PC-9 (cell line): ENCODE data around the gene LPCAT2. TPM values are rescaled to one million over a fixed set of nuclear protein-coding genes. Genes with fewer than 3 reads are reported as not detected.
"Not testable (repeated sequence)": the region's sequence is repeated elsewhere in the genome, so short reads cannot be mapped to it uniquely, and the experiment has no call there.

Source experiments
- BruUV-seq: library from RNA; stranded (reverse); fragments of 400-500 nt; replicated peaks from 2 replicates; lab custom pipeline; 2021; lab: Mats Ljungman, UMichigan
- CTCF ChIA-PET: fragments of 300-600 bp; sonication (Branson Sonifier 250); formaldehyde crosslinking; loops from one replicate; lab custom pipeline; 2022; ENCODE audit warnings: antibody characterized with exemption; lab: Charles Lee
- POLR2A ChIA-PET: fragments of 300-600 bp; sonication (Branson Sonifier 250); formaldehyde crosslinking; loops from one replicate; lab custom pipeline; 2022; ENCODE audit warnings: antibody characterized with exemption; ENCODE audit not compliant: unreplicated experiment; lab: Charles Lee
- DNase-seq, 2 experiments: peaks; one replicate each; pipeline versions ENCODE4 v3.0.0 to v3.0.0-alpha.2; 2015 to 2022; ENCODE audit warnings: mixed read lengths in 1 of 2
- H2AFZ ChIP-seq: fragments of 200-600 bp; sonication (generic); 2 replicates; pipeline ENCODE4 v1.8.1; 2017; ENCODE audit warnings: antibody characterized with exemption
- H3F3A ChIP-seq: fragments of 200-600 bp; sonication (generic); 2 replicates; pipeline ENCODE4 v1.8.1; 2017; ENCODE audit warnings: antibody characterized with exemption, mild to moderate bottlenecking, low read depth; ENCODE audit not compliant: insufficient read depth
- H3K27ac ChIP-seq: fragments of 200-600 bp; sonication (generic); 2 replicates; pipeline ENCODE4 v1.6.1; 2016; ENCODE audit warnings: mixed run types
- H3K27me3 ChIP-seq: fragments of 200-600 bp; sonication (generic); 2 replicates; pipeline ENCODE4 v1.6.1; 2016; ENCODE audit warnings: low read depth, mixed run types; ENCODE audit not compliant: insufficient read depth
- H3K36me3 ChIP-seq: fragments of 200-600 bp; sonication (generic); 2 replicates; pipeline ENCODE4 v1.6.1; 2016; ENCODE audit warnings: low read depth, mixed run types
- H3K4me1 ChIP-seq: fragments of 200-600 bp; sonication (generic); replicated peaks from 2 replicates; pipeline ENCODE4 v1.6.1; 2016; ENCODE audit warnings: mixed run types; ENCODE audit not compliant: insufficient read depth
- H3K4me2 ChIP-seq: fragments of 200-600 bp; sonication (generic); 2 replicates; pipeline ENCODE4 v1.6.1; 2017; ENCODE audit warnings: mixed run types
- H3K4me3 ChIP-seq: fragments of 200-600 bp; sonication (generic); 2 replicates; pipeline ENCODE4 v1.6.1; 2016; ENCODE audit warnings: mixed run types
- H3K79me2 ChIP-seq: fragments of 200-600 bp; sonication (generic); 2 replicates; pipeline ENCODE4 v1.6.1; 2017; ENCODE audit warnings: low read depth, mixed run types
- H3K9me2 ChIP-seq: fragments of 200-600 bp; sonication (generic); 2 replicates; pipeline ENCODE4 v1.8.1; 2017; ENCODE audit warnings: mild to moderate bottlenecking; ENCODE audit not compliant: insufficient read depth
- H3K9me3 ChIP-seq: fragments of 200-600 bp; sonication (generic); 2 replicates; pipeline ENCODE4 v1.8.1; 2016; ENCODE audit warnings: low read depth; ENCODE audit not compliant: insufficient read depth
- H4K20me1 ChIP-seq: fragments of 200-600 bp; sonication (generic); 2 replicates; pipeline ENCODE4 v1.8.1; 2017; ENCODE audit not compliant: insufficient read depth
- CTCF ChIP-seq: fragments of 200-600 bp; sonication (generic); conservative IDR thresholded peaks from 2 replicates; pipeline ENCODE4 v1.6.1; 2017; ENCODE audit warnings: mixed run types, antibody characterized with exemption, mild to moderate bottlenecking, moderate library complexity
- EZH2 ChIP-seq: fragments of 200-600 bp; sonication (generic); IDR thresholded peaks from 2 replicates; pipeline ENCODE4 v1.8.0; 2017; ENCODE audit warnings: antibody characterized with exemption, low read depth
- intact Hi-C: fragments of 100-400 bp; cut with micrococcal nuclease; formaldehyde crosslinking; loops from one replicate; pipeline ENCODE4 v1.10.0; 2022; ENCODE audit not compliant: unreplicated experiment
- total RNA-seq: library from RNA; stranded (reverse); gene quantifications from 2 replicates; pipeline ENCODE4 v1.2.3, GENCODE V29; 2021

The LPCAT2 gene
- total RNA-seq, 1 experiment from 2014 or later: 87.7 TPM

- H2AFZ ChIP-seq: no peak overlapping the region
- no peaks in the 10 kb centered on the region for H4K20me1 ChIP-seq
- no peaks in the 10 kb centered on the region for H3K4me1 ChIP-seq
- H3K79me2 ChIP-seq: no peaks in the 10 kb centered on the region
- TF ChIP-seq CTCF (no peak), EZH2 (no peak)
- H3F3A ChIP-seq: no peaks in the 10 kb centered on the region
- no peak overlapping the region for H3K4me2 ChIP-seq
- POLR2A ChIA-PET: no interaction called here
- H3K9me3 ChIP-seq: no peaks in the 10 kb centered on the region
- no peaks in the 10 kb centered on the region for H3K9me2 ChIP-seq
- CTCF ChIA-PET: no interaction called here
- H3K27me3 ChIP-seq: no peaks in the 10 kb centered on the region
- DNase-seq: no peak
- no peaks in the 10 kb centered on the region for H3K36me3 ChIP-seq
- intact Hi-C loops: no loop called here
- BruUV-seq: no TSS peak
- no peak overlapping the region for H3K27ac ChIP-seq
- H3K4me3 ChIP-seq: no peak overlapping the region
Measured at GRCh38 chr16:55605754-55606336, 97.0 kb downstream of the LPCAT2 start.

GRCh38 chr16:55613613-55614335 is 104.9 kb downstream of the LPCAT2 start:
- no peaks in the 10 kb centered on the region for H3K9me2 ChIP-seq
- no peaks in the 10 kb centered on the region for H3K36me3 ChIP-seq
- TF ChIP-seq CTCF: no peak
- no peak for TF ChIP-seq EZH2
- H4K20me1 ChIP-seq: no peaks in the 10 kb centered on the region
- no peak overlapping the region for H2AFZ ChIP-seq
- no peaks in the 10 kb centered on the region for H3F3A ChIP-seq
- H3K27ac ChIP-seq: no peak overlapping the region
- H3K4me3 ChIP-seq: no peak overlapping the region
- no peak for DNase-seq
- H3K79me2 ChIP-seq: no peaks in the 10 kb centered on the region
- H3K4me1 ChIP-seq: no peaks in the 10 kb centered on the region
- BruUV-seq: no TSS peak
- ChIA-PET CTCF (no interaction called here), POLR2A (no interaction called here)
- H3K27me3 ChIP-seq: no peaks in the 10 kb centered on the region
- no peak overlapping the region for H3K4me2 ChIP-seq
- no peaks in the 10 kb centered on the region for H3K9me3 ChIP-seq
- intact Hi-C loops: no loop called here

- Histone ChIP-seq H3K4me3 (no peak overlapping the region), H3K27me3 (no peaks in the 10 kb centered on the region), H3K9me3 (no peaks in the 10 kb centered on the region), H3K4me2 (no peak overlapping the region), H4K20me1 (no peaks in the 10 kb centered on the region), H3K9me2 (no peaks in the 10 kb centered on the region), H3F3A (no peaks in the 10 kb centered on the region), H3K79me2 (no peaks in the 10 kb centered on the region), H2AFZ (no peak overlapping the region), H3K27ac (no peak overlapping the region), H3K36me3 (no peaks in the 10 kb centered on the region), H3K4me1 (no peaks in the 10 kb centered on the region)
- ChIA-PET POLR2A (no interaction called here), CTCF (interaction anchor here (0.6 kb wide), 1 partner anchor 225 kb away, joined by 4 read pairs; no protein-coding TSS in a partner anchor)
- intact Hi-C loops: no loop called here
- no TSS peak for BruUV-seq
- TF ChIP-seq CTCF (no peak), EZH2 (no peak)
- DNase-seq: no peak
Measured at GRCh38 chr16:55615071-55615470, 106.2 kb downstream of the LPCAT2 start.

GRCh38 chr16:55615670-55616069 is 106.8 kb downstream of the LPCAT2 start:
- DNase-seq, H3F3A ChIP-seq, POLR2A ChIA-PET, H3K4me2 ChIP-seq, intact Hi-C loops, BruUV-seq, H3K79me2 ChIP-seq, H3K4me3 ChIP-seq, H2AFZ ChIP-seq, H3K27me3 ChIP-seq, H3K4me1 ChIP-seq, H3K27ac ChIP-seq, H3K9me3 ChIP-seq, H4K20me1 ChIP-seq, H3K9me2 ChIP-seq, H3K36me3 ChIP-seq: not testable (repeated sequence)
- CTCF ChIA-PET: interaction anchor here (0.7 kb wide), 1 partner anchor 986 kb away, joined by 3 read pairs; no protein-coding TSS in a partner anchor
